NCI-H146 treated with DMSO at 0.1 percent for 48 hours (cell line): ENCODE results near the gene SATB1.
"Not testable (repeated sequence)": the region's sequence is repeated elsewhere in the genome, so short reads cannot be mapped to it uniquely, and the experiment has no call there.

Experiments
- DNase-seq: peaks from one replicate; lab custom pipeline; 2025; ENCODE audit not compliant: unreplicated experiment; lab: John Stamatoyannopoulos, UW

Gene SATB1

GRCh38 chr3:18424729-18425640, at the start of gene SATB1:
Gene SATB1, minus strand, starts transcription at chr3:18425339. Its CDS starts 4,372 bp downstream, at chr3:18420967.
- DNase-seq = no peak

- no peak for DNase-seq
Observed at GRCh38 chr3:18474202-18474601, 49.1 kb upstream of the SATB1 start.

- DNase-seq = no peak
Observed at GRCh38 chr3:18469775-18470174, 44.6 kb upstream of the SATB1 start.

GRCh38 chr3:18466136-18466535, 41.0 kb upstream of the SATB1 start:
- DNase-seq = no peak

- no peak for DNase-seq
Observed at GRCh38 chr3:18454766-18455165, 29.6 kb upstream of the SATB1 start.

- DNase-seq = not testable (repeated sequence)
Observed at GRCh38 chr3:18449618-18450017, 24.5 kb upstream of the SATB1 start.

GRCh38 chr3:18447720-18448119, 22.6 kb upstream of the SATB1 start:
- no peak for DNase-seq

GRCh38 chr3:18446149-18446825, 21.1 kb upstream of the SATB1 start:
- DNase-seq = peak; percentile 9

GRCh38 chr3:18445401-18446148, 20.4 kb upstream of the SATB1 start:
- DNase-seq = no peak

GRCh38 chr3:18444595-18445400, 19.7 kb upstream of the SATB1 start:
- DNase-seq = peak; percentile 13

- no peak for DNase-seq
Observed at GRCh38 chr3:18443665-18444594, 18.8 kb upstream of the SATB1 start.

GRCh38 chr3:18442756-18443664, 17.9 kb upstream of the SATB1 start:
- DNase-seq = no peak

GRCh38 chr3:18441551-18441950, 16.4 kb upstream of the SATB1 start:
- DNase-seq = no peak

GRCh38 chr3:18440066-18440722, 15.1 kb upstream of the SATB1 start:
- no peak for DNase-seq

GRCh38 chr3:18439281-18439680, 14.1 kb upstream of the SATB1 start:
- no peak for DNase-seq

GRCh38 chr3:18438586-18438985, 13.4 kb upstream of the SATB1 start:
- no peak for DNase-seq

- DNase-seq = peak; percentile 18
Observed at GRCh38 chr3:18436213-18436612, 11.1 kb upstream of the SATB1 start.

GRCh38 chr3:18434711-18435110, 9.6 kb upstream of the SATB1 start:
- no peak for DNase-seq
